ENCODE data around the gene RSRP1. TPM values are rescaled to one million over a fixed set of nuclear protein-coding genes. Genes with fewer than 3 reads are reported as not detected.

RSRP1 gene
- total RNA-seq, 1 donor from 2014 or later = 122 TPM

- Mint-ChIP-seq H3K27ac (ENCODE audit: unreplicated experiment) (no peak within 1 kb of the TSS), H3K9me3 (ENCODE audit: unreplicated experiment) (no peaks in the 10 kb centered on the region), H3K36me3 (ENCODE audit: unreplicated experiment) (peaks cover 25% of the 10 kb centered on the region), H3K4me3 (ENCODE audit: unreplicated experiment) (no peak within 1 kb of the TSS), H3K27me3 (ENCODE audit: unreplicated experiment) (no peaks in the 10 kb centered on the region), H3K4me1 (ENCODE audit: unreplicated experiment) (peaks cover 21% of the 10 kb centered on the region)
- TF ChIP-seq CTCF (IDR thresholded peaks at IDR 0.05) = no peak
- DNase-seq (ENCODE audit: extremely low spot score, unreplicated experiment) = peak; percentile 95
Observed at GRCh38 chr1:25232027-25232865, 15.0 kb downstream of the RSRP1 start, which contains the start of gene SYF2. TSS of gene SYF2 (minus strand) at chr1:25232502. CDS start at chr1:25232467, 35 bp downstream.

- TF ChIP-seq CTCF (IDR thresholded peaks at IDR 0.05) = no peak
- no peaks in the 10 kb centered on the region for H3K4me1 Mint-ChIP-seq (ENCODE audit: unreplicated experiment)
- no peak overlapping the region for H3K4me3 Mint-ChIP-seq (ENCODE audit: unreplicated experiment)
- peaks cover 57% of the 10 kb centered on the region for H3K36me3 Mint-ChIP-seq (ENCODE audit: unreplicated experiment)
- H3K9me3 Mint-ChIP-seq (ENCODE audit: unreplicated experiment) = no peaks in the 10 kb centered on the region
- no peaks in the 10 kb centered on the region for H3K27me3 Mint-ChIP-seq (ENCODE audit: unreplicated experiment)
- no peak for DNase-seq (ENCODE audit: extremely low spot score, unreplicated experiment)
- no peak overlapping the region for H3K27ac Mint-ChIP-seq (ENCODE audit: unreplicated experiment)
Observed at GRCh38 chr1:25223471-25223870, 23.8 kb downstream of the RSRP1 start.

- no peak for DNase-seq (ENCODE audit: extremely low spot score, unreplicated experiment)
- Mint-ChIP-seq H3K36me3 (ENCODE audit: unreplicated experiment) (peaks cover 51% of the 10 kb centered on the region), H3K4me3 (ENCODE audit: unreplicated experiment) (no peak overlapping the region), H3K27me3 (ENCODE audit: unreplicated experiment) (no peaks in the 10 kb centered on the region), H3K27ac (ENCODE audit: unreplicated experiment) (no peak overlapping the region), H3K9me3 (ENCODE audit: unreplicated experiment) (no peaks in the 10 kb centered on the region), H3K4me1 (ENCODE audit: unreplicated experiment) (no peaks in the 10 kb centered on the region)
- no peak for TF ChIP-seq CTCF (IDR thresholded peaks at IDR 0.05)
Observed at GRCh38 chr1:25222606-25223005, 24.6 kb downstream of the RSRP1 start.

- Mint-ChIP-seq H3K27ac (ENCODE audit: unreplicated experiment) (no peak overlapping the region), H3K4me1 (ENCODE audit: unreplicated experiment) (no peaks in the 10 kb centered on the region), H3K36me3 (ENCODE audit: unreplicated experiment) (peaks cover 38% of the 10 kb centered on the region), H3K9me3 (ENCODE audit: unreplicated experiment) (no peaks in the 10 kb centered on the region), H3K27me3 (ENCODE audit: unreplicated experiment) (no peaks in the 10 kb centered on the region), H3K4me3 (ENCODE audit: unreplicated experiment) (no peak overlapping the region)
- no peak for DNase-seq (ENCODE audit: extremely low spot score, unreplicated experiment)
- no peak for TF ChIP-seq CTCF (IDR thresholded peaks at IDR 0.05)
Observed at GRCh38 chr1:25220666-25221065, 26.6 kb downstream of the RSRP1 start.

GRCh38 chr1:25219661-25220251, 27.5 kb downstream of the RSRP1 start:
- no peak for DNase-seq (ENCODE audit: extremely low spot score, unreplicated experiment)
- no peaks in the 10 kb centered on the region for H3K27me3 Mint-ChIP-seq (ENCODE audit: unreplicated experiment)
- no peak for TF ChIP-seq CTCF (IDR thresholded peaks at IDR 0.05)
- no peak overlapping the region for H3K4me3 Mint-ChIP-seq (ENCODE audit: unreplicated experiment)
- no peaks in the 10 kb centered on the region for H3K9me3 Mint-ChIP-seq (ENCODE audit: unreplicated experiment)
- no peaks in the 10 kb centered on the region for H3K4me1 Mint-ChIP-seq (ENCODE audit: unreplicated experiment)
- peaks cover 34% of the 10 kb centered on the region for H3K36me3 Mint-ChIP-seq (ENCODE audit: unreplicated experiment)
- H3K27ac Mint-ChIP-seq (ENCODE audit: unreplicated experiment) = no peak overlapping the region
